ENCODE results near the gene MKNK1.

The MKNK1 gene

GRCh38 chr1:46618754-46619415 lies 14.8 kb upstream of the MKNK1 start:
- DNase-seq (ENCODE audit: low read depth in 2 of 2): no peak

GRCh38 chr1:46617833-46618232 lies 13.8 kb upstream of the MKNK1 start:
- DNase-seq (ENCODE audit: low read depth in 2 of 2): no peak

- DNase-seq (ENCODE audit: low read depth in 2 of 2): no peak
These were observed 13.2 kb upstream of the MKNK1 start for GRCh38 chr1:46617108-46617800.

- DNase-seq (ENCODE audit: low read depth in 2 of 2): peak; percentile 37 to 50
These were observed 12.4 kb upstream of the MKNK1 start, which contains the start of gene MOB3C for GRCh38 chr1:46616277-46617107. Gene MOB3C (minus strand): TSS chr1:46616811. CDS start chr1:46613321, 3,490 bp downstream.

GRCh38 chr1:46615735-46616134 lies 11.7 kb upstream of the MKNK1 start:
- no peak for DNase-seq (ENCODE audit: low read depth in 2 of 2)

- DNase-seq (ENCODE audit: low read depth in 2 of 2): no peak
These were observed 11.0 kb upstream of the MKNK1 start for GRCh38 chr1:46615088-46615487.

GRCh38 chr1:46614604-46614984 lies 10.5 kb upstream of the MKNK1 start:
- no peak for DNase-seq (ENCODE audit: low read depth in 2 of 2)

- DNase-seq (ENCODE audit: low read depth in 2 of 2): peak in 1 of 2 donors; percentile 10
These were observed 9.9 kb upstream of the MKNK1 start for GRCh38 chr1:46613661-46614603.

- DNase-seq (ENCODE audit: low read depth in 2 of 2): no peak
These were observed 9.0 kb upstream of the MKNK1 start for GRCh38 chr1:46612937-46613660.

GRCh38 chr1:46611691-46612221 lies 7.7 kb upstream of the MKNK1 start:
- no peak for DNase-seq (ENCODE audit: low read depth in 2 of 2)

GRCh38 chr1:46607345-46608130 lies 3.5 kb upstream of the MKNK1 start:
- no peak for DNase-seq (ENCODE audit: low read depth in 2 of 2)

GRCh38 chr1:46606255-46606965 lies 2.3 kb upstream of the MKNK1 start:
- DNase-seq (ENCODE audit: low read depth in 2 of 2): no peak

GRCh38 chr1:46605232-46605631 lies 1.2 kb upstream of the MKNK1 start:
- DNase-seq (ENCODE audit: low read depth in 2 of 2): no peak

GRCh38 chr1:46603481-46603857 lies 599 bp downstream of the MKNK1 start:
- no peak for DNase-seq (ENCODE audit: low read depth in 2 of 2)

GRCh38 chr1:46601257-46602007 lies 2.6 kb downstream of the MKNK1 start:
- DNase-seq (ENCODE audit: low read depth in 2 of 2): no peak

- no peak for DNase-seq (ENCODE audit: low read depth in 2 of 2)
These were observed 4.8 kb downstream of the MKNK1 start for GRCh38 chr1:46599059-46599970.

GRCh38 chr1:46596846-46597245 lies 7.2 kb downstream of the MKNK1 start:
- DNase-seq (ENCODE audit: low read depth in 2 of 2): no peak

Measured in stimulated activated CD8-positive, alpha-beta memory T cell treated with anti-CD3 and anti-CD28 coated beads, Interleukin-15, amount 100 ng/mL, for 48 hours (primary cell).